SHP77 (cell line): ENCODE measurements around the gene NDRG3.
"Not testable (repeated sequence)": the region's sequence is repeated elsewhere in the genome, so short reads cannot be mapped to it uniquely, and the experiment has no call there.

Experiments used
- DNase-seq, 2 experiments: peaks; one replicate each; lab custom pipeline; 2025; lab: John Stamatoyannopoulos, UW

Gene NDRG3

GRCh38 chr20:36687850-36688249 is 58.0 kb downstream of the NDRG3 start:
- no peak for DNase-seq

- DNase-seq, result no peak
Observed at GRCh38 chr20:36686944-36687343, 58.9 kb downstream of the NDRG3 start.

- no peak for DNase-seq
Observed at GRCh38 chr20:36686504-36686903, 59.4 kb downstream of the NDRG3 start.

GRCh38 chr20:36684747-36685146 is 61.1 kb downstream of the NDRG3 start:
- no peak for DNase-seq

DNA sequence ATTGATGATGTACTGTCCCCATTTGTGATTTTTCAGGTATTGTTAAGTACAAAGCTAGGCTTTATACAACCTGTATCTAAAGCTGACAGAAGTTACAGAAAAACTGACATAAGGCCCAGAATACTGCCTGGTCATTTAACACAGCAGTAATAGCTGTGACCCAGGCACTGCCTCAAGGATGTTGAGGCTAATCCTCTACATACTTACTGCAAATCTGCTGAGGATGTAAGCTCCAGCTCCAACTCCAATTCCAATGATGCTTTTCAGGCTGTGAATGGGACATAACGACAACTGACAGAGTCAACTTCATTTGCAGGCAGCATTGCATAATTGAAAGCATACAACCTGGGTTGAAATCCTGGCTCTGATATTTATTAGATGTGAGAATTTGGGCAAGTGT is 63.6 kb downstream of the NDRG3 start:
- no peak for DNase-seq

GRCh38 chr20:36677422-36677771 is 68.5 kb downstream of the NDRG3 start:
- peak; percentile 87 to 91 for DNase-seq

- DNase-seq, result peak; percentile 53 to 58
Observed at GRCh38 chr20:36676701-36677421, 69.0 kb downstream of the NDRG3 start.

DNA sequence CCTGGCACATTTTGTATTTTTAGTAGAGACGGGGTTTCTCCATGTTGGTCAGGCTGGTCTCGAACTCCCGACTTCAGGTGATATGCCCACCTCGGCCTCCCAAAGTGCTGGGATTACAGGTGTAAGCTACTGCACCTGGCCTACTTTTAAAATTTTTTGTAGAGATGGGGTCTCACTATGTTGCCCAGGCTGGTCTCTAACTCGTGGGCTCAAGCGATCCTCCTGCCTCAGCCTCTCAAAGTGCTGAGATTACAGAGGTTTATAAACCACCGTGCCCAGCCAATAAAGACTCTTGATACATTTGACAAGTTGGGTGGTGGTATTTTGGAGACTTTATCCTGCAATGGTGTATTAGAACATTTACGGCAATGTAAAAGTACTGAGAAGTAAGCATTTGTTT is 70.3 kb downstream of the NDRG3 start:
- DNase-seq, result not testable (repeated sequence)

DNA sequence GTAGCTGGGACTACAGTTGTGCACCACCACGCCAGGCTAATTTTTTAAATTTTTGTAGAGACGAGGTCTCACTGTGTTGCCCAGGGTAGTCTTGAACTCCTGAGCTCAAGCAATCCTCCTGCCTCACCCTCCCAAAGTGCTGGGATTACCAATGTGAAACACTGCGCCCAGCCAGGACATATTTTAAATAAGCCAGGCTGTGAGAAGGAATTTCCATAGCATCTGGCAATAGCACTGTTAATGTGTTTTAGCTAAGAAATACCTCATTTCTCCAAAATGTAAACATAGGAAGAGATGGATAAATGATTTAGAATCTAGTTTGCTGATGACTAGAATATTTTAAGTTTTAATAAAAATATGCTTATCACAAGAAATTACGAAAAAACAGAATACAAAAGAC is 72.9 kb downstream of the NDRG3 start:
- no peak for DNase-seq

DNA sequence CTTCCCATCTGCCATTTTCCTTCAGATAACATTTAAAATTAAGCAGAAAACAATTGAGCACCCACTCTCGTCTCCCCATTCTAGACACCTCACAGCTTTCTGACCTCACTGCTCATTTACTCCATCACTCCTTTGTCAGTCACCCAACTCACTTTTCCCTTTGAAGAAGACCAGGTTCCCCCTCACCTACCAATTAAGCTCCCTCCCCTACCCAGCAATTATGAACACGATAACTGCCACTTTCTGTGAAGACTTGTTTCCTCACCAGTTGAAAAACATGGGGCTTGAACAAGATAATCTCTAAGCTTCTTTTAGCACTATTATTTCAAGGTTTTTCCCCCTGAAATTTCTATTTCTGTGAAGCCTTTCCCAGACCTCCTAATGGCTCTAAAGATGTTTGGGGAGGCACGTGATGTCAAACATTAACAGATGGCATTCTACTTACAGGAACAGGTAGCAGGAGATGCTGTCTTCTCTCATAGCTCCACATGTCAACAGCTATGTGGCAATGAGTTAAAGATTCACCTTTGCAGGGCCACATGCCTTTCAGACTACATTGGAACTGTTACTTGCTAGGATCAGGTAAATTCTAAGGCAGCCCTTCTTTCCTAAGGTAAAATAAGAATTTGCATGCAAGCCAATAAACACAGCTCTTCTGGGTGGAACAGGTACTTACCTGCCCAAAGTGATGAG is 75.1 kb downstream of the NDRG3 start:
- no peak for DNase-seq

DNA sequence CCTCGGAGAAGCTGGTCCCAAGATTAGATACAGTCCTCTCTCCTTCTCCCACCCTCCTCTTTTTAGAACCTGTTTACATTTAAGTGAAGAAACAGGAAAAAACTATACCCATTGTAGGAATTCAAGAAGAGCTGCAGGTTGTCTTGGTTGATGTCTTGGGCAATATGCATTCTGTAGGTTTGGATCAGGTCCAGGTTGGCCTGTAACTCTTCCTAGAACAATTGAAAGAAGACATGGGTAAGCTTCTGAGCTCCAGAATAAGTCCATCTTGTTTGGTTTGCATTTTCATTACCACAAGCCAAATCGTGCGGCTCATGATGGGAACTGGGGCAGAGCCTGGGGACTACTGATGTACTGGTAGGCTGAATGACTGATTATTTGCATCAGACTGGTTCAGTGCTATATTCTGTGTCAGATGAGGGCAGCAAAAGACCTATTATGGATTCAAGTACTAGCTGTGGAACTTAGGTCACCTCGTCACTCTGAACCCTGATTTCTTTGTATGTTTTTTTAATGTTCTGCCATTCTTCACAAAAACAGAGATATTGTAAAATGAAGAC is 79.6 kb downstream of the NDRG3 start:
- DNase-seq, result no peak

- no peak for DNase-seq
Observed at GRCh38 chr20:36663031-36663430, 82.9 kb downstream of the NDRG3 start.

GRCh38 chr20:36658300-36658699 is 87.6 kb downstream of the NDRG3 start:
- no peak for DNase-seq

DNA sequence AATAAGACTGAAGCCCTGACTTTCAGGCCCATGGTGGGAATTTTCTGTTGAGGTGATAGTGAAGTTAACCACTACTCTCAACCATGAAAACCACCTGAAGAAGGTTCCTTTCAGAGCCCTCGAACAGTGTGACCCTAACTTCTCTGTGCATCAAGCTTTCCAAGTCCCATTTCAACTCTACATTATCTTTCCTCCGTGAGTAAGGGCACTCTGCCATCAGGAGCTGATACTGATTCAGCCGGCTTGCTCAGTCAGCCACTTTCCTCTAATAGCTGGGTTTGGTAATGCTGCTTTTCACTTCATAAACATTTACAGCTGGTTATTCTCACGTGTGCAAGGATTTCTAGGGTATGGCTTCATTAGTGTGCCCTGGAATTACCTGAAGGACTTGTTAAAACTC is 89.2 kb downstream of the NDRG3 start:
- DNase-seq, result no peak

GRCh38 chr20:36655004-36655403 is 90.9 kb downstream of the NDRG3 start:
- DNase-seq, result no peak

- no peak for DNase-seq
Observed at GRCh38 chr20:36654506-36654905, 91.4 kb downstream of the NDRG3 start.

GRCh38 chr20:36653456-36653855 is 92.4 kb downstream of the NDRG3 start:
- DNase-seq, result no peak

- DNase-seq, result no peak
Observed at GRCh38 chr20:36647196-36648121, 98.4 kb downstream of the NDRG3 start.

- no peak for DNase-seq
Observed at GRCh38 chr20:36646678-36647077, 99.2 kb downstream of the NDRG3 start.

- no peak for DNase-seq
Observed at GRCh38 chr20:36645998-36646397, 99.9 kb downstream of the NDRG3 start, which contains the start of gene SLA2. Gene SLA2, minus strand, starts transcription at chr20:36646196. Its CDS starts 4,861 bp downstream, at chr20:36641335.

DNA sequence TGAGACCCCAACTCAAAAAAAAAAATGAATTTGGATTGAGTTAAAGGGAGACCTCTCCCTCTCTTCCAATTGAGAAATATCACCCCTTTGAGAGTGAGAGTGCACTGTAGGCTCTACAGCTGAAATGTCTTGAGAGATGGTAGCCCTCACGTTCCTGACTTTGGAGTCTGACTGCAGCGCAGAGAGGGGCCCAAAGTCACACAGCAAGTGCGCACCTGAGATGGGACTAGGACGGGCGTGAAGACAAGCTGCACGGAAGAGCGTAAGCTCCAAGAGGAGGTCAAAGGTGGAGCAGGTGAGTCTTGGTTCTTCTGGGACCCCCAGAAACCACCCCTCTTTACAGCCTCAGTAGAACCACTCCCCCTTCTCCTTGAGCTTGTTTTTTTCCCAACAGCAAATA is 100.5 kb downstream of the NDRG3 start:
- DNase-seq, result no peak

DNA sequence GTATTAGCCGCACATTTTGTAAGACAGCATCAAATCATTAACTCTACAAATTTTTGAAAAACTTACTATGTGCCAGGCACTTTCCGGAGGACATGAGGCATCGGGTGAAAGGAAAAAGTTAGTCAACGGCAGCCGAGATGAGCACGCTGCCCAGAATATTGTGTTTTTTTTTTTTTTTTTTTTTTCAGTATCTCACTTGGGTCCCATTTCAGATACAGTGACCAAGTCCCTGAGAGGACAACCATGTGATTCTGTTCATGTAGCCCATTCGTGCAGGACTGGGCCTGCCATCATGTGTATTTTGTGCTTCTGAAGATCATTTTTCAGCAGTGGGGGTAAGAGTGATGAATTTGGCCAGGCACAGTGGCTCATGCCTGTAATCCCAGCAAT is 101.2 kb downstream of the NDRG3 start:
- DNase-seq, result no peak
